Kidney (tissue), 14 donors: ENCODE results near the gene VENTX. TPM values are rescaled to one million over a fixed set of nuclear protein-coding genes. Genes with fewer than 3 reads are reported as not detected.

ENCODE experiments used
- DNase-seq, 5 donors: peaks; one replicate each; pipeline ENCODE4 v3.0.0-alpha.2; 2013 to 2020
- FAIRE-seq: peaks from 2 replicates; lab custom pipeline; 2012; peaks lifted over from hg19 to GRCh38; lab: Jason Lieb, UNC
- H3K27ac ChIP-seq, 2 donors: one replicate each; pipeline ENCODE4 v1.7.0; 2013; ENCODE audit warnings: low read depth in 2 of 2, low read length in 2 of 2, inconsistent platforms in 1 of 2
- H3K27me3 ChIP-seq: one replicate; pipeline ENCODE4 v1.7.1; 2013; ENCODE audit warnings: low read length, inconsistent platforms; ENCODE audit not compliant: control insufficient read depth, insufficient read depth
- H3K36me3 ChIP-seq, 3 donors: one replicate each; pipeline versions ENCODE4 v1.7.0 to v1.7.1; 2013; ENCODE audit warnings: low read length in 3 of 3, control low read depth in 1 of 3, inconsistent platforms in 1 of 3; ENCODE audit not compliant: insufficient read depth in 3 of 3, control insufficient read depth in 2 of 3
- H3K4me1 ChIP-seq, 3 donors: one replicate each; pipeline versions ENCODE4 v1.7.0 to v1.7.1; 2013; ENCODE audit warnings: low read length in 3 of 3, inconsistent platforms in 1 of 3, low read depth in 1 of 3; ENCODE audit not compliant: control insufficient read depth in 2 of 3, insufficient read depth in 2 of 3
- H3K4me3 ChIP-seq, 3 donors: one replicate each; pipeline versions ENCODE4 v1.7.0 to v1.8.1; 2013; ENCODE audit warnings: low read length in 3 of 3, control low read depth in 1 of 3, inconsistent platforms in 1 of 3
- H3K9ac ChIP-seq, 3 donors: one replicate each; pipeline versions ENCODE4 v1.7.0 to v1.7.1; 2013; ENCODE audit warnings: low read length in 3 of 3, control low read depth in 1 of 3, inconsistent platforms in 1 of 3
- H3K9me3 ChIP-seq, 3 donors: one replicate each; pipeline versions ENCODE4 v1.7.0 to v1.7.1; 2013; ENCODE audit warnings: low read length in 3 of 3, control low read depth in 1 of 3, inconsistent platforms in 1 of 3; ENCODE audit not compliant: control insufficient read depth in 2 of 3, insufficient read depth in 1 of 3
- CTCF ChIP-seq: IDR thresholded peaks from 3 replicates; pipeline ENCODE4 v1.5.1; 2012; ENCODE audit warnings: mild to moderate bottlenecking, moderate library complexity, borderline replicate concordance; ENCODE audit not compliant: insufficient read depth; ENCODE audit errors: extremely low read depth
- intact Hi-C: fragments of 100-400 bp; cut with DNase I; formaldehyde crosslinking; loops from one replicate; pipeline ENCODE4 v1.11.1; 2022
- polyA plus RNA-seq: library from polyadenylated mRNA; stranded (reverse); fragments of 350-450 nt; fragmentation: Illumina TruSeq; extraction: RNeasy Lipid Tissue Mini Kit (QIAGEN cat#74804); gene quantifications from one replicate; pipeline ENCODE4 v1.2.3, GENCODE V29; 2014; ENCODE audit warnings: low read depth, low replicate concordance; ENCODE audit not compliant: insufficient read depth
- total RNA-seq: library from RNA; stranded (reverse); fragmentation: NEBNext Ultra II Directional; extraction: Animal tissue kit (Norgen Biotek cat#: 25700); gene quantifications from one replicate; pipeline ENCODE4 v1.2.1, GENCODE V29; 2021
- donor health status: control.
- donor health status: control.
- donor health status: control.
- donor health status: control.
- donor health status: control.
- donor health status: DM: yes; HTN: yes; CAD: no.
- donor health status: Normal renal cell carcinoma (clear cell type).

The VENTX gene
- total and polyA plus RNA-seq, 2 donors from 2014 or later = 0.39 to 3.3 TPM

GRCh38 chr10:133210398-133211140 lies 27.1 kb upstream of the VENTX start:
- intact Hi-C loops = no loop called here
- Histone ChIP-seq H3K4me3 (no peak overlapping the region), H3K4me1 (no peaks in the 10 kb centered on the region), H3K27me3 (no peaks in the 10 kb centered on the region), H3K27ac (no peak overlapping the region), H3K36me3 (peaks cover 0 to 2% (median 0%) of the 10 kb centered on the region in 3 donors), H3K9ac (no peak overlapping the region), H3K9me3 (no peaks in the 10 kb centered on the region)
- DNase-seq (peak in 1 of 5 donors; percentile 69), FAIRE-seq (no peak)
- TF ChIP-seq CTCF = no peak

GRCh38 chr10:133211141-133211830 lies 26.4 kb upstream of the VENTX start:
- Histone ChIP-seq H3K27me3 (no peaks in the 10 kb centered on the region), H3K9me3 (no peaks in the 10 kb centered on the region), H3K4me3 (no peak overlapping the region), H3K36me3 (peaks cover 0 to 2% (median 0%) of the 10 kb centered on the region in 3 donors), H3K27ac (no peak overlapping the region), H3K9ac (no peak overlapping the region), H3K4me1 (no peaks in the 10 kb centered on the region)
- no peak for TF ChIP-seq CTCF
- DNase-seq (peak in 1 of 5 donors; percentile 63), FAIRE-seq (no peak)
- intact Hi-C loops = no loop called here

- H3K9me3 ChIP-seq = no peaks in the 10 kb centered on the region
- H3K4me1 ChIP-seq = no peaks in the 10 kb centered on the region
- FAIRE-seq (no peak), DNase-seq (peak in 1 of 5 donors; percentile 43)
- H3K4me3 ChIP-seq = no peak overlapping the region
- H3K27me3 ChIP-seq = no peaks in the 10 kb centered on the region
- no peak for TF ChIP-seq CTCF
- intact Hi-C loops = no loop called here
- peaks cover 0 to 2% (median 0%) of the 10 kb centered on the region in 3 donors for H3K36me3 ChIP-seq
- no peak overlapping the region for H3K9ac ChIP-seq
- no peak overlapping the region for H3K27ac ChIP-seq
Measured at GRCh38 chr10:133211959-133212852, 25.4 kb upstream of the VENTX start.
